ENCODE data around the gene DMRT2.

GRCh38 chr9:1034271-1034670 is 15.9 kb upstream of the DMRT2 start:
- TF ChIP-seq EZH2 (IDR thresholded peaks at IDR 0.05; ENCODE audit: low read depth) (no peak), CTCF (conservative IDR thresholded peaks at IDR 0.05) (no peak)
